K562 (cell line): ENCODE measurements around the gene IRF9. TPM values are rescaled to one million over a fixed set of nuclear protein-coding genes. Genes with fewer than 3 reads are reported as not detected.

Experiments used
- ATAC-seq: fragments of 200-7000 bp; cut with Tn5 transposase; 3 replicates; pipeline ENCODE4 v1.9.1; 2020; ENCODE audit warnings: moderate library complexity
- BruUV-seq: library from RNA; stranded (reverse); fragments of 400-500 nt; replicated peaks from 2 replicates; lab custom pipeline; 2021; lab: Mats Ljungman, UMichigan
- CTCF ChIA-PET: fragments of 300-600 bp; formaldehyde crosslinking; extraction: SDS; loops from one replicate; lab custom pipeline; 2021; ENCODE audit warnings: low intra/inter-chr PET ratio; lab: Yijun Ruan, JAX
- POLR2A ChIA-PET: fragments of 300-600, 350-650 bp; sonication (Branson Sonifier 250); formaldehyde crosslinking; extraction: SDS; loops from one replicate; lab custom pipeline; 2021; ENCODE audit warnings: antibody characterized with exemption, inconsistent platforms; lab: Yijun Ruan, JAX
- DNase-seq, 4 experiments: peaks; one replicate each; pipeline versions ENCODE4 v3.0.0 to v3.0.0-alpha.2; 2011 to 2018; ENCODE audit warnings: low spot score in 3 of 4, mixed read lengths in 3 of 4; ENCODE audit errors: extremely low read depth in 1 of 4
- FAIRE-seq: peaks from 2 replicates; lab custom pipeline; 2011; peaks lifted over from hg19 to GRCh38; lab: Jason Lieb, UNC
- H2AFZ ChIP-seq: 2 replicates; pipeline ENCODE4 v1.6.0; 2011; ENCODE audit warnings: low read depth, low read length, control low read depth, inconsistent platforms
- H3K27ac ChIP-seq: fragments of 200-600 bp; 3 replicates; pipeline ENCODE4 v1.8.0; 2011; ENCODE audit warnings: low read depth, mild to moderate bottlenecking, control low read depth, inconsistent platforms, low read length, moderate library complexity, mixed read lengths; ENCODE audit errors: extremely low read depth
- H3K27me3 ChIP-seq, 2 experiments: fragments of 300-600 bp in 1 of 2; 2 replicates in 1 of 2; 3 replicates in 1 of 2; pipeline versions ENCODE4 v1.6.0 to v1.8.0; 2011; ENCODE audit warnings: inconsistent platforms in 2 of 2, low read length in 2 of 2, mild to moderate bottlenecking in 1 of 2, mixed read lengths in 1 of 2, moderate library complexity in 1 of 2; ENCODE audit not compliant: control insufficient read depth in 2 of 2, insufficient read depth in 2 of 2
- H3K36me3 ChIP-seq: fragments of 300-600 bp; 3 replicates; pipeline ENCODE4 v1.8.0; 2011; ENCODE audit warnings: mild to moderate bottlenecking, low read length, inconsistent platforms; ENCODE audit not compliant: control insufficient read depth, insufficient read depth
- H3K4me1 ChIP-seq, 2 experiments: fragments of 200-600 bp in 1 of 2; replicated peaks in 1 of 2; 2 replicates in 1 of 2; 3 replicates in 1 of 2; pipeline versions ENCODE4 v1.5.1 to v1.8.0; 2011; ENCODE audit warnings: inconsistent platforms in 2 of 2, low read length in 2 of 2, mild to moderate bottlenecking in 1 of 2, mixed read lengths in 1 of 2, moderate library complexity in 1 of 2; ENCODE audit not compliant: control insufficient read depth in 2 of 2, insufficient read depth in 2 of 2
- H3K4me2 ChIP-seq: 2 replicates; pipeline ENCODE4 v1.6.1; 2011; ENCODE audit warnings: low read length, control low read depth, inconsistent platforms, mixed read lengths; ENCODE audit not compliant: insufficient read depth
- H3K4me3 ChIP-seq: fragments of 200-600 bp; sonication (generic), shearing (Covaris generic); 2 replicates; pipeline ENCODE4 v1.5.1; 2016; ENCODE audit warnings: control low read depth, inconsistent platforms
- H3K79me2 ChIP-seq: fragments of 200-600 bp; 3 replicates; pipeline ENCODE4 v1.8.0; 2011; ENCODE audit warnings: low read length, inconsistent platforms; ENCODE audit not compliant: control insufficient read depth, insufficient read depth
- H3K9ac ChIP-seq, 2 experiments: 2 replicates each; pipeline versions ENCODE4 v1.6.0 to v1.6.1; 2011; ENCODE audit warnings: low read depth in 2 of 2, low read length in 2 of 2, control low read depth in 1 of 2, inconsistent platforms in 1 of 2, mild to moderate bottlenecking in 1 of 2, mixed read lengths in 1 of 2; ENCODE audit not compliant: insufficient read depth in 1 of 2
- H3K9me1 ChIP-seq: one replicate; pipeline ENCODE4 v1.6.0; 2011; ENCODE audit warnings: inconsistent platforms, mild to moderate bottlenecking, low read length, moderate library complexity; ENCODE audit not compliant: control insufficient read depth, insufficient read depth
- H3K9me3 ChIP-seq: replicated peaks from 2 replicates; pipeline ENCODE4 v1.5.1; 2011; ENCODE audit warnings: low read depth, low read length, inconsistent platforms; ENCODE audit not compliant: control insufficient read depth, insufficient read depth
- H4K20me1 ChIP-seq: replicated peaks from 2 replicates; pipeline ENCODE4 v1.6.1; 2011; ENCODE audit warnings: low read length, inconsistent platforms, mixed read lengths; ENCODE audit not compliant: control insufficient read depth, insufficient read depth
- ELK3 ChIP-seq: fragments of 450-650 bp; formaldehyde crosslinking; IDR thresholded peaks from 2 replicates; pipeline ENCODE4 v1.4.0; 2020; ENCODE audit warnings: mild to moderate bottlenecking
- ETS2 ChIP-seq: IDR thresholded peaks from 2 replicates; pipeline ENCODE4 v1.6.1; 2016; ENCODE audit warnings: borderline replicate concordance, missing genetic modification characterization, mild to moderate bottlenecking, moderate library complexity, missing compliant biosample characterization; ENCODE audit not compliant: poor library complexity, severe bottlenecking
- HNRNPH1 ChIP-seq: fragments of 200-400 bp; formaldehyde crosslinking; optimal IDR thresholded peaks from 2 replicates; pipeline ENCODE3; 2017; ENCODE audit warnings: low read depth, mild to moderate bottlenecking, low read length, moderate library complexity
- HNRNPUL1 ChIP-seq: fragments of 200-400 bp; formaldehyde crosslinking; IDR thresholded peaks from 2 replicates; pipeline ENCODE4 v1.6.1; 2017; ENCODE audit warnings: low read length
- MCM2 ChIP-seq: fragments of 450-650 bp; IDR thresholded peaks from 2 replicates; pipeline ENCODE4 v1.6.1; 2017; ENCODE audit warnings: low read depth, mild to moderate bottlenecking
- MEIS2 ChIP-seq: fragments of 450-650 bp; IDR thresholded peaks from 2 replicates; pipeline ENCODE4 v1.6.1; 2014; ENCODE audit warnings: mild to moderate bottlenecking; ENCODE audit not compliant: partially characterized antibody
- MTF1 ChIP-seq: fragments of 250-450 bp; sonication (Bioruptor Pico); IDR thresholded peaks from 2 replicates; pipeline ENCODE4 v1.9.0; 2021; ENCODE audit warnings: moderate library complexity, mild to moderate bottlenecking, inconsistent platforms, borderline replicate concordance
- PHF21A ChIP-seq: fragments of 450-650 bp; IDR thresholded peaks from 2 replicates; pipeline ENCODE4 v1.6.1; 2017; ENCODE audit warnings: low read depth, borderline replicate concordance
- PML ChIP-seq: IDR thresholded peaks from 2 replicates; pipeline ENCODE4 v1.6.1; 2012; ENCODE audit warnings: low read length, inconsistent platforms
- PTTG1 ChIP-seq: fragments of 450-650 bp; IDR thresholded peaks from 2 replicates; pipeline ENCODE4 v1.6.1; 2016; ENCODE audit warnings: low read depth, mild to moderate bottlenecking, missing genetic modification characterization, missing compliant biosample characterization
- SNRNP70 ChIP-seq: fragments of 200-400 bp; formaldehyde crosslinking; optimal IDR thresholded peaks from 2 replicates; pipeline ENCODE3; 2017; ENCODE audit warnings: low read depth, low read length
- ZMIZ1 ChIP-seq, 2 experiments: fragments of 150-350 bp in 1 of 2; IDR thresholded peaks; 2 replicates each; pipeline ENCODE4 v1.6.1; 2012 to 2016; ENCODE audit warnings: low read depth in 2 of 2, low read length in 2 of 2, mild to moderate bottlenecking in 1 of 2, moderate library complexity in 1 of 2
- ZNF197 ChIP-seq: fragments of 200-800 bp; sonication (Bioruptor generic); IDR thresholded peaks from 2 replicates; pipeline ENCODE4 v1.6.1; 2016; ENCODE audit warnings: low read depth, missing genetic modification characterization, missing compliant biosample characterization
- ZNF24 ChIP-seq: fragments of 450-650 bp; IDR thresholded peaks from 2 replicates; pipeline ENCODE4 v1.6.1; 2016
- ZNF431 ChIP-seq: sonication (generic); formaldehyde crosslinking; IDR thresholded peaks from 2 replicates; pipeline ENCODE4 v1.8.0; 2022; ENCODE audit warnings: mild to moderate bottlenecking, missing genetic modification reagents
- ZNF445 ChIP-seq: fragments of 250-450 bp; sonication (Bioruptor Pico); IDR thresholded peaks from 2 replicates; pipeline ENCODE4 v1.4.0; 2020; ENCODE audit warnings: low read depth, mild to moderate bottlenecking, moderate library complexity
- ZNF644 ChIP-seq: fragments of 200-800 bp; sonication (Bioruptor generic); IDR thresholded peaks from 2 replicates; pipeline ENCODE4 v1.6.1; 2016; ENCODE audit warnings: low read depth, missing genetic modification characterization, missing compliant biosample characterization
- ZZZ3 ChIP-seq: fragments of 450-650 bp; IDR thresholded peaks from 2 replicates; pipeline ENCODE4 v1.6.1; 2016; ENCODE audit warnings: antibody characterized with exemption, mild to moderate bottlenecking, moderate library complexity
- WGBS: fragments of 100-300 bp; shearing (Covaris generic); methylation state at CpG from one replicate; pipeline ENCODE4 v1.1.6; 2016; ENCODE audit warnings: low coverage, mixed read lengths; ENCODE audit not compliant: insufficient coverage; ENCODE audit errors: missing lambda C conversion rate; 5-methylcytosine and 5-hydroxymethylcytosine counted together
- in situ Hi-C: fragments of 300-500 bp; cut with MboI; formaldehyde crosslinking; loops from 4 replicates; pipeline ENCODE4 v1.15.0; 2018; ENCODE audit warnings: inconsistent platforms, mixed read lengths
- intact Hi-C: fragments of 100-400 bp; cut with micrococcal nuclease; formaldehyde crosslinking; loops from 2 replicates; pipeline ENCODE4 v1.14.2; 2022
- polyA plus RNA-seq, 8 experiments: library from polyadenylated mRNA; depleted of rRNA in 4 of 8; stranded (reverse) in 5 of 8; unstranded in 3 of 8; fragments of >200 nt; fragmentation: Nextera tagmentation in 2 of 8; fragmentation: Illumina TruSeq in 1 of 8; extraction: Ambion mirVana in 2 of 8; extraction: Trizol in 1 of 8; gene quantifications; 2 replicates each; pipeline versions ENCODE4 v1.2.1 to v1.2.3, GENCODE V29; 2011 to 2014; ENCODE audit warnings: inconsistent platforms in 1 of 8, missing spikeins in 1 of 8
- total RNA-seq, 7 experiments: library from RNA; depleted of rRNA in 6 of 7; stranded (reverse); fragments of >200 nt in 6 of 7; fragmentation: Illumina TruSeq in 2 of 7; extraction: Trizol in 2 of 7; gene quantifications; 2 replicates each; pipeline versions ENCODE4 v1.2.1 to v1.2.3, GENCODE V29; 2011 to 2021; ENCODE audit warnings: low replicate concordance in 1 of 7

IRF9 gene
- total and polyA plus RNA-seq, 9 of the 15 experiments (the other 6 are each of a cell fraction or from before 2014, with no cell fraction given), result 0.79 to 14.8 (median 6.1) TPM

DNA sequence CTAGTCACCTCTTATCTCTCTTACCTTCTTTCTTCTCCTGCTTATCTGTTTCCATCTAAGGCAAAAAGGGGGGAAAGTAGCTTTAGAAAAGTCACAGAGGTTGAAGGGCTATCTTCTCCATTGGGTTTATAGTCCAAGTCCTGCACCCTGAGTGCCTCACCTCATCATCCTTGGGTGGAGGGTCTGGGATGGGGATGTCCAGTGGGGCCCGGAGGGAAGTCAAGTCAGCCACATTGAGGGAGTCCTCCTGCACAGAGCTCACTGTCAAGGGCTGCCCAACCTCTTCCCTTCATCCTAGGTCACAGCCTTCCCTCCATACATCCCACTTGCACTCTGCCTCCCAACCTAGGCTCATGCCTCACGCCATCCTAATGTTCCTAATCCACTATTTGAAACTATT is 15.8 kb upstream of the IRF9 start:
- Histone ChIP-seq H3K9me1 (peaks cover 5% of the 10 kb centered on the region), H3K27ac (no peak overlapping the region; the same call in 2 of the 3 replicates), H3K4me2 (peak overlapping the region; percentile 98), H2AFZ (no peak overlapping the region), H3K9ac (peak overlapping the region; percentile 81 to 97; a peak in 2 of 4 replicates), H3K9me3 (no peaks in the 10 kb centered on the region), H3K36me3 (peaks cover 42% of the 10 kb centered on the region; the same call in 2 of the 3 replicates), H3K27me3 (no peaks in the 10 kb centered on the region), H3K79me2 (peaks cover 50% of the 10 kb centered on the region), H3K4me3 (peak overlapping the region; percentile 98; the same call in 1 of the 2 replicates), H4K20me1 (no peaks in the 10 kb centered on the region), H3K4me1 (peaks cover 33 to 53% of the 10 kb centered on the region in 2 experiments; a peak in 4 of 5 replicates)
- ATAC-seq, result no peak
- BruUV-seq, result no TSS peak
- TF ChIP-seq HNRNPH1 (no peak), ETS2 (tag) (no peak), ZNF24 (no peak), MEIS2 (no peak), ZNF644 (no peak), SNRNP70 (no peak), MTF1 (CRISPR knock-in tag) (no peak), ZNF197 (CRISPR knock-in tag) (no peak), ZZZ3 (no peak), PTTG1 (tag) (no peak), HNRNPUL1 (no peak), ZNF445 (CRISPR knock-in tag) (no peak), PML (no peak), PHF21A (no peak), ZNF431 (CRISPR knock-in tag) (no peak), ELK3 (CRISPR knock-in tag) (no peak), ZMIZ1 (IDR thresholded peaks at IDR 0.05; ENCODE audit: low read depth in 2 of 2, low read length in 2 of 2) (no peak), MCM2 (no peak)
- no peak for DNase-seq
- ChIA-PET POLR2A (interaction anchor here (0.7 to 1.8 kb wide), 3 partner anchors 8 to 84 kb away, joined by 3 to 4 read pairs (median 3); no protein-coding TSS in a partner anchor), CTCF (no interaction called here)
- FAIRE-seq, result no peak
- 53% methylated on average over 2 of the region's 2 CpGs for WGBS
- in situ Hi-C loops (no loop called here), intact Hi-C loops (loop anchor here (10.0 kb wide), 1 partner anchor 50 kb away; the partner anchor contains the start of gene PCK2)
